HepG2 (cell line): Measurements from ENCODE around the gene LAMC1. TPM values are rescaled to one million over a fixed set of nuclear protein-coding genes. Genes with fewer than 3 reads are reported as not detected.

Experiments
- ATAC-seq: fragments of 200-7000 bp; cut with Tn5 transposase; 3 replicates; pipeline ENCODE4 v1.9.1; 2020; ENCODE audit warnings: mild to moderate bottlenecking, moderate library complexity
- BruUV-seq: library from RNA; stranded (reverse); fragments of 400-500 nt; replicated peaks from 2 replicates; lab custom pipeline; 2021; lab: Mats Ljungman, UMichigan
- CTCF ChIA-PET: fragments of 300-600 bp; formaldehyde crosslinking; extraction: SDS; loops from one replicate; lab custom pipeline; 2021; ENCODE audit warnings: low total read pairs, inconsistent platforms, low intra/inter-chr PET ratio; lab: Yijun Ruan, JAX
- POLR2A ChIA-PET: fragments of 350-600 bp; sonication (Branson Sonifier 250); formaldehyde crosslinking; loops from one replicate; lab custom pipeline; 2020; ENCODE audit warnings: antibody characterized with exemption, inconsistent platforms; lab: Yijun Ruan, JAX
- DNase-seq: peaks from one replicate; pipeline ENCODE4 v3.0.0-alpha.2; 2015; ENCODE audit warnings: low spot score
- FAIRE-seq: peaks from 3 replicates; lab custom pipeline; 2011; peaks lifted over from hg19 to GRCh38; lab: Jason Lieb, UNC
- H2AFZ ChIP-seq: one replicate; pipeline ENCODE4 v1.6.1; 2011; ENCODE audit warnings: low read length, inconsistent platforms
- H3K27ac ChIP-seq: fragments of 300-600 bp; 3 replicates; pipeline ENCODE4 v1.8.0; 2011; ENCODE audit warnings: mixed run types, mild to moderate bottlenecking, mixed read lengths, low read length, inconsistent platforms; ENCODE audit not compliant: insufficient read depth; ENCODE audit errors: extremely low read length
- H3K27me3 ChIP-seq, 2 experiments: fragments of 200-600 bp in 1 of 2; 2 replicates in 1 of 2; 3 replicates in 1 of 2; pipeline versions ENCODE4 v1.6.0 to v1.8.0; 2011; ENCODE audit warnings: low read length in 2 of 2, mild to moderate bottlenecking in 2 of 2, moderate library complexity in 2 of 2, inconsistent platforms in 1 of 2; ENCODE audit not compliant: insufficient read depth in 2 of 2, control insufficient read depth in 1 of 2
- H3K36me3 ChIP-seq, 2 experiments: fragments of 200-600 bp in 1 of 2; replicated peaks in 1 of 2; 2 replicates in 1 of 2; 3 replicates in 1 of 2; pipeline versions ENCODE4 v1.5.1 to v1.8.0; 2011; ENCODE audit warnings: low read length in 2 of 2, inconsistent platforms in 1 of 2; ENCODE audit not compliant: insufficient read depth in 2 of 2, control insufficient read depth in 1 of 2
- H3K4me1 ChIP-seq: 2 replicates; pipeline ENCODE4 v1.5.1; 2012; ENCODE audit warnings: low read length, inconsistent platforms; ENCODE audit not compliant: insufficient read depth
- H3K4me2 ChIP-seq: 2 replicates; pipeline ENCODE4 v1.6.0; 2011; ENCODE audit warnings: low read depth, low read length, inconsistent platforms
- H3K4me3 ChIP-seq, 3 experiments: fragments of 200-600 bp in 1 of 3; sonication (generic), shearing (Covaris generic) in 1 of 3; replicated peaks in 1 of 3; 2 replicates each; pipeline ENCODE4 v1.5.1; 2011 to 2016; ENCODE audit warnings: low read length in 3 of 3, inconsistent platforms in 2 of 3, low read depth in 2 of 3, mild to moderate bottlenecking in 2 of 3, control low read depth in 1 of 3, mixed read lengths in 1 of 3; ENCODE audit not compliant: insufficient read depth in 1 of 3
- H3K79me2 ChIP-seq: one replicate; pipeline ENCODE4 v1.6.1; 2011; ENCODE audit warnings: low read length, inconsistent platforms; ENCODE audit not compliant: insufficient read depth
- H3K9ac ChIP-seq: 2 replicates; pipeline ENCODE4 v1.6.0; 2011; ENCODE audit warnings: mild to moderate bottlenecking, low read depth, low read length, inconsistent platforms; ENCODE audit not compliant: insufficient read depth
- H3K9me3 ChIP-seq: 2 replicates; pipeline ENCODE4 v1.5.1; 2012; ENCODE audit warnings: mild to moderate bottlenecking, low read length
- H4K20me1 ChIP-seq: 2 replicates; pipeline ENCODE4 v1.6.0; 2011; ENCODE audit warnings: inconsistent platforms, mild to moderate bottlenecking, low read length, moderate library complexity; ENCODE audit not compliant: insufficient read depth
- ARID4A ChIP-seq: sonication (generic); formaldehyde crosslinking; IDR thresholded peaks from 2 replicates; pipeline ENCODE4 v1.5.0; 2020; ENCODE audit warnings: mild to moderate bottlenecking, missing genetic modification reagents, borderline replicate concordance
- ARID5B ChIP-seq: IDR thresholded peaks from 2 replicates; pipeline ENCODE4 v1.4.0; 2020; ENCODE audit warnings: mild to moderate bottlenecking, missing genetic modification reagents
- CCDC6 ChIP-seq: sonication (generic); formaldehyde crosslinking; IDR thresholded peaks from 2 replicates; pipeline ENCODE4 v1.8.1; 2022; ENCODE audit warnings: mild to moderate bottlenecking, missing genetic modification reagents, moderate library complexity
- CREB1 ChIP-seq, 2 experiments: fragments of 450-650 bp in 1 of 2; IDR thresholded peaks; 2 replicates each; pipeline ENCODE4 v1.6.1; 2016 to 2017; ENCODE audit warnings: control low read depth in 1 of 2, mild to moderate bottlenecking in 1 of 2, missing compliant biosample characterization in 1 of 2, missing genetic modification characterization in 1 of 2
- THRA ChIP-seq: sonication (generic); formaldehyde crosslinking; IDR thresholded peaks from 2 replicates; pipeline ENCODE4 v1.4.0; 2020; ENCODE audit warnings: missing genetic modification reagents, borderline replicate concordance
- ZKSCAN8 ChIP-seq: IDR thresholded peaks from 2 replicates; pipeline ENCODE4 v1.6.1; 2016; ENCODE audit warnings: borderline replicate concordance, missing genetic modification reagents, missing compliant biosample characterization
- WGBS: methylation state at CpG from one replicate; pipeline ENCODE4 v1.1.6; 2017; ENCODE audit warnings: low lambda C conversion rate; 5-methylcytosine and 5-hydroxymethylcytosine counted together
- in situ Hi-C: cut with HindIII; loops from 2 replicates; pipeline ENCODE4 v1.10.0; 2017; ENCODE audit warnings: low pct_unique_long_range_greater_than_20kb; ENCODE audit not compliant: extremely low pct_ligation_motif_present
- intact Hi-C: fragments of 100-400 bp; cut with micrococcal nuclease; formaldehyde crosslinking; loops from one replicate; pipeline ENCODE4 v1.10.0; 2022; ENCODE audit not compliant: unreplicated experiment
- polyA plus RNA-seq, 8 experiments: library from polyadenylated mRNA; depleted of rRNA in 3 of 8; stranded (reverse) in 7 of 8; unstranded in 1 of 8; fragments of >200 nt; fragmentation: Illumina TruSeq in 4 of 8; extraction: Trizol in 4 of 8; gene quantifications; 2 replicates each; pipeline versions ENCODE4 v1.2.1 to v1.2.3, GENCODE V29; 2011 to 2016; ENCODE audit warnings: low read depth in 4 of 8, missing spikeins in 1 of 8, mixed read lengths in 1 of 8; ENCODE audit not compliant: insufficient read depth in 1 of 8
- total RNA-seq, 5 experiments: library from RNA; depleted of rRNA; stranded (reverse); fragments of >200 nt; fragmentation: Illumina TruSeq; extraction: Trizol; gene quantifications; 2 replicates each; pipeline ENCODE4 v1.2.3, GENCODE V29; 2016; ENCODE audit warnings: low read depth in 1 of 5

The LAMC1 gene
- total and polyA plus RNA-seq, 2 of the 13 experiments (the other 11 are each of a cell fraction or from before 2014, with no cell fraction given) = 58.5 to 137 TPM

GRCh38 chr1:183070923-183071618, 47.9 kb downstream of the LAMC1 start:
- no peaks in the 10 kb centered on the region for H3K9me3 ChIP-seq
- H4K20me1 ChIP-seq = peaks cover 9% of the 10 kb centered on the region
- no peaks in the 10 kb centered on the region for H3K27me3 ChIP-seq
- no TSS peak for BruUV-seq
- H2AFZ ChIP-seq = no peak overlapping the region
- ChIA-PET CTCF (no interaction called here), POLR2A (no interaction called here)
- 0 out of 2 replicates have a peak, but pooled peaks have one; percentile 21 for TF ChIP-seq THRA (CRISPR knock-in tag)
- TF ChIP-seq ARID5B (CRISPR knock-in tag) = no peak
- no peak for TF ChIP-seq CREB1 (IDR thresholded peaks at IDR 0.05)
- 0 out of 2 replicates have a peak, but pooled peaks have one; percentile 14 for TF ChIP-seq CREB1 (CRISPR knock-in tag; IDR thresholded peaks at IDR 0.05)
- no peak for TF ChIP-seq ARID4A (CRISPR knock-in tag)
- no peak for TF ChIP-seq CCDC6
- TF ChIP-seq ZKSCAN8 = no peak
- in situ Hi-C loops (no loop called here), intact Hi-C loops (no loop called here)
- H3K4me2 ChIP-seq = no peak overlapping the region
- ATAC-seq (no peak; the same call in 1 of the 3 replicates), DNase-seq (peak; percentile 51), FAIRE-seq (no peak)
- H3K79me2 ChIP-seq = peaks cover 74% of the 10 kb centered on the region
- H3K4me3 ChIP-seq = no peak overlapping the region
- H3K4me1 ChIP-seq = peaks cover 84% of the 10 kb centered on the region
- H3K27ac ChIP-seq = peak overlapping the region; percentile 81
- no peaks in the 10 kb centered on the region; a peak in 1 of 5 replicates for H3K36me3 ChIP-seq
- 58% methylated on average over 3 of the region's 3 CpGs for WGBS
- no peak overlapping the region for H3K9ac ChIP-seq
